Memory B cell (primary cell): ENCODE data around the gene ARHGAP18.

Experiments used
- ATAC-seq: fragments of 150-1000 bp; cut with Tn5 transposase; 2 replicates; pipeline ENCODE4 v1.10.0; 2021; ENCODE audit warnings: low read depth, mild to moderate bottlenecking, moderate library complexity
- DNase-seq, 2 donors: peaks; one replicate each; pipeline ENCODE4 v3.0.0; 2022; ENCODE audit warnings: low spot score in 2 of 2
- H3K27ac Mint-ChIP-seq: one replicate; pipeline ENCODE4 v1.8.0; 2022; ENCODE audit warnings: mild to moderate bottlenecking, moderate library complexity, mixed read lengths
- H3K27me3 Mint-ChIP-seq: one replicate; pipeline ENCODE4 v1.8.0; 2022; ENCODE audit warnings: mixed read lengths
- H3K36me3 Mint-ChIP-seq: one replicate; pipeline ENCODE4 v1.8.0; 2022; ENCODE audit warnings: mild to moderate bottlenecking, mixed read lengths
- H3K4me1 Mint-ChIP-seq: one replicate; pipeline ENCODE4 v1.8.0; 2022; ENCODE audit warnings: mixed read lengths
- H3K4me3 Mint-ChIP-seq: one replicate; pipeline ENCODE4 v1.8.0; 2022; ENCODE audit warnings: mild to moderate bottlenecking, moderate library complexity, mixed read lengths
- H3K9me3 Mint-ChIP-seq: one replicate; pipeline ENCODE4 v1.8.0; 2022; ENCODE audit warnings: mixed read lengths

The ARHGAP18 gene

DNA sequence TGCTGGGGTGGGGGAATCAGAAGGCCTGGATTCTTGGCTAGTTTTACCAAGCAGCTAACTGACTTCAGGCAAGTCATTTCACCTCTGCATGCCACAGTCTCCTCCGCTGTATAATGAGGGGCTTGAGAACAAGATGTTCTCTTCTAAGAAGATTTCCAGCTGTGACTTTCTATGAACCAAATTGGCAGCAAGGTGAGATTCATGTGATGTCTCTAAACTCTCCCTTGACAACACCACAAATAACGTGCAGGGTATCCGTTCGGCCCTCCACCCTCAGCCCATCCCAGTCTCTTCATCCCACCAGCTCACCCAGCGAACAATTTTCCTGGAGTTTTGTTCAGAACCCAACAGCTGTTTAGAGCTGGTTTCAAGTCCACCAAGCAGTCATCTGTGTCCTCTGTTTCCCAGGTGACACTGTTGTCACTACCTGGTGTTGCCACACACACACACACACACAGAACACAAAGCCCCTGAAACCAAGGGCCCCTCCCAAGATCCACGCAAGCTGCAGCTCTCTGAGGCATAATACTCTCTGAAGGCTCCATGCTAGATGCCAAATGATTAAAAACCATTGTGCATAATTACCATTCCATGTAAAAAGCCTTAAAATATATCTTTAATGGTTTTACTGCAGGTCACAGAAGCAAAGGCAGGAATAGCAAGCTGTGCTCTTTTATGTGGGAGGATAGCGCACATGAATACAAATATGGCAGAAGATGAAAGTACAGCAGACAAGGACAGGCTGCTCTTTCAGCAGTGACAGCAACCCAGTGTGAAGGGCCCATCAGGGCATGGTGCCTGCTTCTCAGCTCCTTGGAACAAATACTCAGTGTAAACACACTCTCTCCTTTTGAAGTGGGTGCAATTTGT, 48.2 kb downstream of the ARHGAP18 start:
- H3K36me3 Mint-ChIP-seq, result peaks cover 9% of the 10 kb centered on the region
- H3K4me3 Mint-ChIP-seq, result no peak overlapping the region
- H3K9me3 Mint-ChIP-seq, result no peaks in the 10 kb centered on the region
- no peak overlapping the region for H3K27ac Mint-ChIP-seq
- ATAC-seq (no peak), DNase-seq (no peak)
- no peaks in the 10 kb centered on the region for H3K27me3 Mint-ChIP-seq
- H3K4me1 Mint-ChIP-seq, result peaks cover 16% of the 10 kb centered on the region

DNA sequence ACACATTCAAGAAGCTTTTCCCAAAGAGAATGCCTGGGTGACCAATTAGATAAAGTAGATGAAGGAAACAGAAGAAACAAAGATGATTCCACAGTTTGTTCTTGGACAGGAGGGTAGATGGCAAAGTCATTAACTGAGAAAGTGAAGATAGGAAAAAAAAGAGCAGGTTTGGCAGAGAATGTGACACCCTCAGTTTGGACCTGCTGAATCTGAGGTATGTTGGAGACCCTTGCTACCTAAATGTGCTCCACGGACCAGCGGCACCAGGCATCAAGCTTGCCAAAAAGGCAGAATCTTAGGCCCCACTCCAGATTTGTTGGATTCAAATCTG, 49.7 kb downstream of the ARHGAP18 start:
- Mint-ChIP-seq H3K27me3 (no peaks in the 10 kb centered on the region), H3K36me3 (peaks cover 9% of the 10 kb centered on the region), H3K27ac (no peak overlapping the region), H3K4me3 (no peak overlapping the region), H3K9me3 (no peaks in the 10 kb centered on the region), H3K4me1 (peaks cover 16% of the 10 kb centered on the region)
- no peak for ATAC-seq
- no peak for DNase-seq

DNA sequence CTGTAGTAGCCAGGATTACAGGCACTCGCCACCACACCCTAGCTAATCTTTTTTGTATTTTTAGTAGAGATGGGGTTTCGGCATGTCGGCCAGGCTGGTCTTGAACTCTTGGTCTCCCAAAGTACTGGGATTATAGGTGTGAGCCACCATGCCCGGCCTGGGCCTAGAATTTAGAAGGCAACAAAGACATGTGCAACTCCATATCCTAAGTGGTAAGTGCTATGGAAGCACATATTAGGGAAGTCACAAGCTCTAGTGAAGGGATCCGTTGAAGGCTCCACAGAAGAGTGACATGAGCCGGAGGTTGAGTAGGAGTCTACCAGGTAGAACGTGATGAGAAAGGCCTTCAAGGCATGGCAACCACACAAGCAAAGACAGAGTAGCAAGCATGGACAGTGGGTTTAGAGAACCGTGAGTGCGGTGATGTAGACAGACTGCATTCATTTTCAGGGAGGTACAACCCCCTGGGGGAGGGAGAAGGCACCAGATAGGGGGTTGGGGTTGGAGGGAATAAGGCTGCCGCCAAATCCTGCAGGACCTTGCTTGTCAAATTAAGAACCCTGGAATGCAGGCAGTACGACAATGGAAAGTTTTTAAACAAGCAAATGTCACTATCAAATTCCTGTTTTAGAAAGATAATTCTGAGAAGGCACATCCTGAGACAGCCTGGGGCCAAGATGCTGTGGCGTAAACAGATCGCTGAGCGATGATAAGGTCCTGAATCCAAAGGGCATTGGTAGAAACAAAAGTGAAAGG, 50.2 kb downstream of the ARHGAP18 start:
- no peaks in the 10 kb centered on the region for H3K9me3 Mint-ChIP-seq
- no peak for ATAC-seq
- DNase-seq, result no peak
- peaks cover 9% of the 10 kb centered on the region for H3K36me3 Mint-ChIP-seq
- no peaks in the 10 kb centered on the region for H3K27me3 Mint-ChIP-seq
- H3K4me1 Mint-ChIP-seq, result peaks cover 14% of the 10 kb centered on the region
- no peak overlapping the region for H3K27ac Mint-ChIP-seq
- H3K4me3 Mint-ChIP-seq, result no peak overlapping the region

DNA sequence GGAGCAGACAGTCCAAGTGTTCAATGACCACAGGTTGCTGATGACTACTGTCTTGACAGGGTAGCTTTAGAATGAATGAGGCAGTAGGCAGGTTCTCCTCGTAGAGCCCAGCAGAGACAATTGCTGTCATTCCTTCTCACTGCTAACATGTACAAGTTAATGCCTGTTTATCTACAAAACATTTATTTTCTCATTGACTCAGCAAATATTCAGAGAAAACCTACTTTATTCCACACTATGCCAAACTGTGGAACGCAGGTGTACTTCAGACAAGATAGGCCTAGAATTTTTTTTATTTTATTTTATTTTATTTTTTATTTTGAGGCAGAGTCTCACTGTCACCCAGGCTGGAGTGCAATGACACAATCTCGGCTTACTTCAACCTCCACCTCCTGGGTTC, 50.8 kb downstream of the ARHGAP18 start:
- H3K36me3 Mint-ChIP-seq, result peaks cover 11% of the 10 kb centered on the region
- no peak for ATAC-seq
- DNase-seq, result no peak
- H3K4me1 Mint-ChIP-seq, result peaks cover 10% of the 10 kb centered on the region
- H3K9me3 Mint-ChIP-seq, result no peaks in the 10 kb centered on the region
- no peak overlapping the region for H3K27ac Mint-ChIP-seq
- H3K4me3 Mint-ChIP-seq, result no peak overlapping the region
- H3K27me3 Mint-ChIP-seq, result no peaks in the 10 kb centered on the region

DNA sequence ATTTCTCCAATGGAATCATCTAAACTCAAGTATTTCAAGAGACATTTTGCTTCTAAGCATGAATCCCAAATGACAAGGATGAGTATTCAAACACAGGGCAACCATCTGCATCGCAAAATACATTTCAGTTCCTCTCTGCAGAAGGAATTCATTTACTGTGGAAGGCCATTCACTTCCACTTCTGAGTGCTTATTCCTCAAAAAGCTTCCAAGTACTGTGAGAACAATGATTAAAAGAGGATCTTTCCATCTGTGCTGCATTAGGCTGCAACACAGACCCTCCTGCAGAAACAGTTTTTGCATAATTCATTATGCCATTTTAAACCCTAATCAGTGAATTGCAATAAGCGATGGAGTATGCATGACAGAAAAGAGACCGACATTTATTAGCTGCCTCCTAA, 52.5 kb downstream of the ARHGAP18 start:
- peaks cover 11% of the 10 kb centered on the region for H3K36me3 Mint-ChIP-seq
- no peak overlapping the region for H3K27ac Mint-ChIP-seq
- ATAC-seq (no peak), DNase-seq (no peak)
- no peaks in the 10 kb centered on the region for H3K27me3 Mint-ChIP-seq
- no peak overlapping the region for H3K4me3 Mint-ChIP-seq
- peaks cover 10% of the 10 kb centered on the region for H3K4me1 Mint-ChIP-seq
- no peaks in the 10 kb centered on the region for H3K9me3 Mint-ChIP-seq

DNA sequence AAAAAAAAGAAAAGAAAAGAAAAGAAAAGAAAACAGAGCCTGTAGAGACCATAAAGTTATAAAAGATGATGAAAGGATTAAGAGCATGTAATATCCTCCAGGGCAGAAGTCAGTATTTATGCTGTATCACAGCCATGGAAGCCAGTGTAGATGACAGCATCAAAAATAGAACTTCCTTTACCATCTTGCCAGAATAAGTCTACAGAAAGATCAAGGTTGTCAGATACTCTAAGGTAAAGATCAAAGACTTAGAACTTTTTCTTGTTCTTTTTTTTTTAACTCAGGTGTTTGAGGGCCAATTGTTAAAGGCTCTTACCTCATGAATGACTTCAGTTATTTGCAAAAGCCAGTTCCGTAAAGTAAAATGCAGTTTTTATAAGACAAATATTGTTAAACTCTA, 54.6 kb downstream of the ARHGAP18 start:
- no peaks in the 10 kb centered on the region for H3K27me3 Mint-ChIP-seq
- DNase-seq, result no peak
- no peak for ATAC-seq
- H3K4me1 Mint-ChIP-seq, result peaks cover 2% of the 10 kb centered on the region
- H3K4me3 Mint-ChIP-seq, result no peak overlapping the region
- no peak overlapping the region for H3K27ac Mint-ChIP-seq
- no peaks in the 10 kb centered on the region for H3K9me3 Mint-ChIP-seq
- peaks cover 12% of the 10 kb centered on the region for H3K36me3 Mint-ChIP-seq

DNA sequence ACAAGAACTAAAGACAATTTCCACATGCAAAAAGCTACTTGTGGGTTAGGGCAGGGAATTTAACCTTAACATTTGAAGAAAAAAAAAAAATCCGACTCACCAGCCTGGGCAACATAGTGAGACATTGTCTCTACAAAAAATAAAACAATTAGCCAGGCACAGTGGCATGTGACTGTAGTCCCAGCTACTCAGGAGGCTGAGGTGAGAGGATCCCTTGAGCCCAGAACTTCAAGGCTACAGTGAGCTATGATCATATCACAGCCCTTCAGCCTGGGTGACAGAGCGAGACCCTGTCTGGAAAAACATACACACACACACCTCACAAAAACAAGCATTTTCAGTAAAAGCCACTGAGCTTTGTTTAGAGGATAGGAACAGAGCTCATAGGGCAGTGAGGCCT, 56.2 kb downstream of the ARHGAP18 start:
- Mint-ChIP-seq H3K4me3 (no peak overlapping the region), H3K9me3 (no peaks in the 10 kb centered on the region), H3K36me3 (peaks cover 8% of the 10 kb centered on the region), H3K27me3 (no peaks in the 10 kb centered on the region), H3K4me1 (no peaks in the 10 kb centered on the region), H3K27ac (no peak overlapping the region)
- DNase-seq (no peak), ATAC-seq (no peak)

DNA sequence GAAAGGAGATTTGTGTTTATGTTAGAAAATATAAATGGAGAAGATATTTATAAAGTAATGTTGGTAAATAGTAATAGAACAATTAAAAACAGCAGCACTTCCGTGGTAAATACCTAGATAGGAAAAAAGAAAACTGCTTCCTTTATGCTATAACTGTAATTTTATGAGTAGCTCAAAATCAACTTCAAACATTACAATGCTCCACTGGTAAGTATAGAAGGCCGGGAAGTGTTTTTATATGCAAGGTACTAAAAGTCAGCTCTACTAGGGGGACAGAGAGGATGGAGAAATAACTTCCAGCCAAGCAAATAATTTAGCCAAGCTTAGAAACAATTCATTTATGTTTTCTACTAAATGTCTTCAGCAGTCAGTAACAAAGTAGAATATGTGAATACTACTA, 56.7 kb downstream of the ARHGAP18 start:
- Mint-ChIP-seq H3K36me3 (peaks cover 8% of the 10 kb centered on the region), H3K4me3 (no peak overlapping the region), H3K4me1 (no peaks in the 10 kb centered on the region), H3K27ac (no peak overlapping the region), H3K9me3 (no peaks in the 10 kb centered on the region), H3K27me3 (no peaks in the 10 kb centered on the region)
- no peak for DNase-seq
- no peak for ATAC-seq

DNA sequence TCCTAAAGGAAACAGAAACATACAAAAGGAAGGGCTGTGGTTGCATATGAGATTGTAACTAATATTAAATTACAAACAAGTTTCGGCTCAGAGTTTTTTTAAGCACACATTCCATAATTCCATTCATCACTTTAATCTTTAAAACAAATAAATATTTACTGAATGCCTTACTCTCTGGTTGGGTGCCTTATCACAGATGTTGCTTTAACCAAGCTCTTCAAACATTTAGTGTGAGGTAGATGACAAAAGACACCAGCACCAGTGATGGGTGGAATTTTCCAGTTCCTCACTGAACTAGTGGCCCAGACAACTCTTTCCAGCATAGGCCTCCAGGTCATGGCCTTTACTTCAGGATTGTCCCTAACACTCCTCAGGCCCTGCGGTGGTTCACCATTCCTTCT, 58.7 kb downstream of the ARHGAP18 start:
- H3K4me1 Mint-ChIP-seq, result no peaks in the 10 kb centered on the region
- ATAC-seq (no peak), DNase-seq (no peak)
- no peaks in the 10 kb centered on the region for H3K27me3 Mint-ChIP-seq
- no peak overlapping the region for H3K4me3 Mint-ChIP-seq
- no peak overlapping the region for H3K27ac Mint-ChIP-seq
- H3K36me3 Mint-ChIP-seq, result peaks cover 8% of the 10 kb centered on the region
- no peaks in the 10 kb centered on the region for H3K9me3 Mint-ChIP-seq

DNA sequence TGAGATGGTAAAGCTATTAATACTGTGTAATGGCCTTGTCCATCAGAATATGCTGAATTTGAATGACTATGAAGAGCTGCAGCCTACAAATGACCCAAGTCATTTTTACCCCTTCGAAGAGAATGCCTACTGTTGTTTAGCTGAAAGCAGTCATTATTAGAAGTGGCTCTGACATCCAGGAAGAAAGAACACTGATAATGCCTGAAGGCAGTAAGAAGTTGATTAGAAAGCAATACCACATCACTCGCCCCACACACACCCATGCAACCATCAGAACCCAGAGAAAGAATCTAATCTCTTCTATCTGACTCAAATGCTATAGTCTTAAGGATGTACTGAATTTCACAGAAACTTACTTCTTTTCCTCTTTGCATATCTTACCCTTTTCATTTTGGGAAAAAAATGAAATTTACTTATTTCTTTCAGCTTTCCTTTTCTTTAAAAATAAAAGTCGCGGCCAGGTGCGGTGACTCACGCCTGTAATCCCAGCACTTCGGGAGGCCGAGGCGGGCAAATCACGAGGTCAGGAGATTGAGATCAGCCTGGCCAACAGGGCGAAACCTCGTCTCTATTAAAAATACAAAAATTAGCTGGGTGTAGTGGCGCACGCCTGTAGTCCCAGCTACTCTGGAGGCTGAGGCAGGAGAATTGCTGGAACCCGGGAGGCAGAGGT, 61.0 kb downstream of the ARHGAP18 start:
- Mint-ChIP-seq H3K27ac (no peak overlapping the region), H3K4me3 (no peak overlapping the region), H3K4me1 (no peaks in the 10 kb centered on the region), H3K27me3 (no peaks in the 10 kb centered on the region), H3K36me3 (peaks cover 5% of the 10 kb centered on the region), H3K9me3 (no peaks in the 10 kb centered on the region)
- ATAC-seq (no peak), DNase-seq (no peak)

DNA sequence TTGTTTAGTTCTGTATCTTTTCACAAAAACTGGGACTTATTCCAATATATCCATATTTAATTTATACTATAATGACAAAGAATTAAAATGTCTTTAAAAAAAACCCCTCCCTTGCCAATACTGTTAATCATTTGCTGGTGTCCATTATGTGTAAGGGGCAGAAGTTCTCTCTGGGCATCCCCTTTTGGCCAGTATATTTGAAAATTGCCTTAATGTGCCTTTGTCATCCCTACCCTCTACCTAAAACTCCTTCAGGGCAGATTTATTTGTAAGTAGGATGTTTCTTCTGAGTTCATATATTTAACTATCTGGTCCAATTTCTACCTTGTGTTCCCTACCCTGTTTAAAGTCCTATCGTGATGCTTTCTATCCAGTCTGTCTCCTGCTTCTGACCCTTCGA, 62.9 kb downstream of the ARHGAP18 start:
- Mint-ChIP-seq H3K4me1 (no peaks in the 10 kb centered on the region), H3K27me3 (no peaks in the 10 kb centered on the region), H3K9me3 (no peaks in the 10 kb centered on the region), H3K27ac (no peak overlapping the region), H3K36me3 (peaks cover under 1% of the 10 kb centered on the region), H3K4me3 (no peak overlapping the region)
- DNase-seq (no peak), ATAC-seq (no peak)

DNA sequence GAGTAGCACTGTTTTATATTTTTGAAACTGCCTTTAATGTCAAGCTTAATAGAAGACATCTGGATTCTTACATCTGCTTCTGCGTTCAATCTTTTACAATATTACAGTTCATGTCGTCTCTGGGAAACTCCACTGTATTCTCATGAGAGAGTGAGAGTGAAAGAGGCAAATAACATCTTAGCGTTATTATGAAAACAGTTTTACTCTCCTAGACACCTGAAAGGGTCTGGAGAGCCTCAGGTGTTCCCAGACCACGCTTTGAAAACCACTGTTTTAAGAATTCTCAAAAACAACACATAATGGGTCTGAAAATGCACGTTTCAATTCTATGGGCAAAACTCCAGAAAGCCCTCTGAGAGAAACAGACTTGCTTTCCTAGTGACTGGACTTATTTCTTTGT, 63.3 kb downstream of the ARHGAP18 start:
- no peaks in the 10 kb centered on the region for H3K27me3 Mint-ChIP-seq
- H3K4me3 Mint-ChIP-seq, result no peak overlapping the region
- no peaks in the 10 kb centered on the region for H3K9me3 Mint-ChIP-seq
- no peak for DNase-seq
- H3K4me1 Mint-ChIP-seq, result no peaks in the 10 kb centered on the region
- no peak for ATAC-seq
- H3K36me3 Mint-ChIP-seq, result no peaks in the 10 kb centered on the region
- no peak overlapping the region for H3K27ac Mint-ChIP-seq

DNA sequence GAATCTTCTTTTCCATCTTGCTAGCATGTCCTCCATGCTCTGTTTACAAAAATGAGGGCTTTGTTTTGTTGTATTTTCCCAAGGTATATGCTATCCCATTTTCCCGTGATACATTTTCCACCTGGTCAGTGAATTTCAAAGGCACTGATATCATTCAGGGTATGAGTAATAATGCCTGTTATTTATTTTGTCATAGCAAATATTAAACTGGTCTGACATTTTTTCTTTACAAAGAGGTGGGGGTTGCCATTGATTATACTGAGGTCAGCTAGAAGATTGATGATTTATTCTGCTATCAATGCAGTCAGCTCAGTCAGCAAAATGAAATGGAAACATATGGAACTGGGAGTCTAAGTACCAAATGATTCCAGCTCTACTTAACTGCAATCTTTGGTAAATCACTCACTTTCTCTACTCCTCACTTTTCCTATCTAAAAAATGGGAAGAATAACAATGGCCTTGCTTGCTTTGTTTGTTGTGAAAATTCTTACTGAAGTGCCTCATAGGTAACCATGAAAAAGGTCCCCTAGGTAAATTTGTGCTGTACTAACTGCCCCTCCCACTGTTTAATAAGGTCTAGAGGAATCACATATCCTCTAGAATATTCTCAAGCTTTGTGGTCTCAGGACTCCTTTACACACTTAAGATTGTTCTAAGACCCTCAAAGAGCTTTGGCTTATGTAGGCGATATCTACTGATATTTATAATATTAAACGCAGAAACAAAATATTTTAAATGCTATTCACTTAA, 64.0 kb downstream of the ARHGAP18 start:
- Mint-ChIP-seq H3K4me3 (no peak overlapping the region), H3K27ac (no peak overlapping the region), H3K9me3 (no peaks in the 10 kb centered on the region), H3K36me3 (no peaks in the 10 kb centered on the region), H3K4me1 (no peaks in the 10 kb centered on the region), H3K27me3 (no peaks in the 10 kb centered on the region)
- DNase-seq, result no peak
- ATAC-seq, result no peak
